GM12878 (cell line): ENCODE results near the gene CAMP. TPM values are rescaled to one million over a fixed set of nuclear protein-coding genes. Genes with fewer than 3 reads are reported as not detected.

Source experiments
- ATAC-seq: fragments of 200-7000 bp; cut with Tn5 transposase; 3 replicates; pipeline ENCODE4 v1.9.1; 2020; ENCODE audit warnings: mild to moderate bottlenecking, moderate library complexity
- BruUV-seq: library from RNA; stranded (reverse); fragments of 400-500 nt; replicated peaks from 2 replicates; lab custom pipeline; 2021; lab: Mats Ljungman, UMichigan
- CTCF ChIA-PET: fragments of 300-600 bp; sonication (Branson Sonifier 250); formaldehyde crosslinking; extraction: SDS; loops from one replicate; lab custom pipeline; 2021; ENCODE audit warnings: inconsistent platforms; lab: Yijun Ruan, JAX
- POLR2A ChIA-PET: fragments of 350-600 bp; formaldehyde crosslinking; extraction: SDS; loops from one replicate; lab custom pipeline; 2021; ENCODE audit warnings: inconsistent platforms; lab: Charles Lee
- RAD21 ChIA-PET: fragments of 300-600 bp; sonication (Branson Sonifier 250); formaldehyde crosslinking; loops from one replicate; lab custom pipeline; 2023; ENCODE audit warnings: antibody characterized with exemption; ENCODE audit not compliant: unreplicated experiment; lab: Charles Lee
- SMC1A ChIA-PET: fragments of 300-600 bp; sonication (Branson Sonifier 250); formaldehyde crosslinking; loops from one replicate; lab custom pipeline; 2023; ENCODE audit not compliant: unreplicated experiment, uncharacterized antibody; lab: Charles Lee
- DNase-seq: peaks from one replicate; pipeline ENCODE4 v3.0.0-alpha.2; 2011; ENCODE audit warnings: low read depth, low spot score
- FAIRE-seq: peaks from 3 replicates; lab custom pipeline; 2011; peaks lifted over from hg19 to GRCh38; lab: Jason Lieb, UNC
- H2AFZ ChIP-seq: 2 replicates; pipeline ENCODE4 v1.6.0; 2011; ENCODE audit warnings: low read depth, low read length, control low read depth; ENCODE audit not compliant: control insufficient read depth
- H3K27ac ChIP-seq: 2 replicates; pipeline ENCODE4 v1.5.1; 2011; ENCODE audit warnings: control low read depth; ENCODE audit not compliant: control insufficient read depth, insufficient read depth
- H3K27me3 ChIP-seq, 2 experiments: replicated peaks in 1 of 2; 2 replicates each; pipeline versions ENCODE4 v1.6.0 to v1.6.1; 2011; ENCODE audit warnings: low read length in 1 of 2; ENCODE audit not compliant: control insufficient read depth in 2 of 2, insufficient read depth in 2 of 2
- H3K36me3 ChIP-seq, 2 experiments: 2 replicates each; pipeline ENCODE4 v1.5.1; 2011; ENCODE audit warnings: low read length in 1 of 2; ENCODE audit not compliant: control insufficient read depth in 2 of 2, insufficient read depth in 2 of 2
- H3K4me1 ChIP-seq: 2 replicates; pipeline ENCODE4 v1.6.1; 2011; ENCODE audit warnings: mild to moderate bottlenecking, low read length, moderate library complexity, mixed read lengths; ENCODE audit not compliant: control insufficient read depth, insufficient read depth
- H3K4me2 ChIP-seq: 2 replicates; pipeline ENCODE4 v1.6.0; 2011; ENCODE audit warnings: control low read depth; ENCODE audit not compliant: control insufficient read depth, insufficient read depth
- H3K4me3 ChIP-seq: fragments of 200-600 bp; sonication (generic); 2 replicates; pipeline ENCODE4 v1.5.1; 2016
- H3K79me2 ChIP-seq: 2 replicates; pipeline ENCODE4 v1.6.0; 2011; ENCODE audit warnings: low read length; ENCODE audit not compliant: control insufficient read depth, insufficient read depth
- H3K9ac ChIP-seq: 2 replicates; pipeline ENCODE4 v1.8.0; 2011; ENCODE audit warnings: low read length, control low read depth, mixed read lengths; ENCODE audit not compliant: control insufficient read depth, insufficient read depth
- H3K9me3 ChIP-seq: replicated peaks from 3 replicates; pipeline ENCODE4 v1.5.1; 2011; ENCODE audit warnings: mild to moderate bottlenecking, low read length; ENCODE audit not compliant: control insufficient read depth, insufficient read depth
- H4K20me1 ChIP-seq: 2 replicates; pipeline ENCODE4 v1.6.0; 2011; ENCODE audit not compliant: control insufficient read depth, insufficient read depth
- CREM ChIP-seq: IDR thresholded peaks from 2 replicates; pipeline ENCODE4 v1.6.1; 2014; ENCODE audit warnings: antibody characterized with exemption, low read depth
- IKZF1 ChIP-seq: fragments of 450-650 bp; conservative IDR thresholded peaks from 2 replicates; pipeline ENCODE4 v1.6.1; 2017; ENCODE audit warnings: antibody characterized with exemption, mild to moderate bottlenecking
- YBX1 ChIP-seq: fragments of 450-650 bp; IDR thresholded peaks from 2 replicates; pipeline ENCODE4 v1.6.1; 2016; ENCODE audit warnings: antibody characterized with exemption
- WGBS: methylation state at CpG from one replicate; pipeline ENCODE4 v1.1.6; 2016; ENCODE audit warnings: low lambda C conversion rate; ENCODE audit not compliant: insufficient replicate concordance, insufficient coverage; ENCODE audit errors: missing lambda C conversion rate; 5-methylcytosine and 5-hydroxymethylcytosine counted together
- in situ Hi-C: fragments of 300-500 bp; cut with MboI; formaldehyde crosslinking; loops from 9 replicates; pipeline ENCODE4 v1.14.3; 2018; ENCODE audit warnings: mixed read lengths
- intact Hi-C: fragments of 100-400 bp; cut with micrococcal nuclease; formaldehyde crosslinking; loops from one replicate; pipeline ENCODE4 v1.14.2; 2022; ENCODE audit not compliant: unreplicated experiment
- polyA plus RNA-seq, 11 experiments: library from polyadenylated mRNA; depleted of rRNA in 4 of 11; unstranded in 6 of 11; stranded (reverse) in 5 of 11; fragments of >200 nt; fragmentation: Nextera tagmentation in 4 of 11; fragmentation: Illumina TruSeq in 1 of 11; extraction: Ambion mirVana in 4 of 11; extraction: Trizol in 1 of 11; gene quantifications; 1 replicate in 1 of 11; 2 replicates in 10 of 11; pipeline versions ENCODE4 v1.2.1 to v1.2.3, GENCODE V29; 2011 to 2016; ENCODE audit warnings: inconsistent platforms in 2 of 11, missing spikeins in 2 of 11, low read depth in 1 of 11
- total RNA-seq, 4 experiments: library from RNA; depleted of rRNA in 3 of 4; stranded (reverse); fragments of >200 nt in 3 of 4; fragmentation: Illumina TruSeq in 1 of 4; extraction: Trizol in 1 of 4; gene quantifications; 2 replicates each; pipeline versions ENCODE4 v1.2.1 to v1.2.3, GENCODE V29; 2013 to 2021
- TF ChIP-seq, protein P1 (sequence below): fragments of 450-650 bp; IDR thresholded peaks from 2 replicates; pipeline ENCODE4 v1.6.1; 2018; ENCODE audit warnings: mild to moderate bottlenecking, low read depth, moderate library complexity; ENCODE audit not compliant: partially characterized antibody

Gene CAMP
- total and polyA plus RNA-seq, 10 of the 15 experiments (the other 5 are each of a cell fraction or from before 2014, with no cell fraction given): 0.76 to 34.3 (median 7.6) TPM

DNA sequence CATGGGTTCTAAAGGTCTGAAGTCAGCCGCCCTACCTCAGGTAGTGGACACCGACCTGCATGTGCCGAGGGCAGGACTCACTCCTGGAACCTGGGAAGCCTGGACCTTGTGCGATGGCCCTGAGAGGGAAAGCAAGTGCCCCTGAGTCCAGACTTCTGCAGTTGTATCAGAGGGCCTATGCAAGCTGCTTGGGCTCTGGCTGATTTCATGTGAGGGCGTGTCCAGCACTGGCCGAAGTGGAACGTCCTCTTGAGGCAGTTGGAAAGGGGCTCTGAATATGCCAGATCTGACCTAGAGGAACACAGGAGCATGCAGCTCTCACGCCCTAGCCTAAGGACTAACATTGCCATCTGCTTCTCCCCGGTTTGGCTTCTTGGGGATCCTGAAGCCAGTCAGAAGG lies 2.5 kb upstream of the CAMP start (continued):
- TF ChIP-seq, protein P1, sequence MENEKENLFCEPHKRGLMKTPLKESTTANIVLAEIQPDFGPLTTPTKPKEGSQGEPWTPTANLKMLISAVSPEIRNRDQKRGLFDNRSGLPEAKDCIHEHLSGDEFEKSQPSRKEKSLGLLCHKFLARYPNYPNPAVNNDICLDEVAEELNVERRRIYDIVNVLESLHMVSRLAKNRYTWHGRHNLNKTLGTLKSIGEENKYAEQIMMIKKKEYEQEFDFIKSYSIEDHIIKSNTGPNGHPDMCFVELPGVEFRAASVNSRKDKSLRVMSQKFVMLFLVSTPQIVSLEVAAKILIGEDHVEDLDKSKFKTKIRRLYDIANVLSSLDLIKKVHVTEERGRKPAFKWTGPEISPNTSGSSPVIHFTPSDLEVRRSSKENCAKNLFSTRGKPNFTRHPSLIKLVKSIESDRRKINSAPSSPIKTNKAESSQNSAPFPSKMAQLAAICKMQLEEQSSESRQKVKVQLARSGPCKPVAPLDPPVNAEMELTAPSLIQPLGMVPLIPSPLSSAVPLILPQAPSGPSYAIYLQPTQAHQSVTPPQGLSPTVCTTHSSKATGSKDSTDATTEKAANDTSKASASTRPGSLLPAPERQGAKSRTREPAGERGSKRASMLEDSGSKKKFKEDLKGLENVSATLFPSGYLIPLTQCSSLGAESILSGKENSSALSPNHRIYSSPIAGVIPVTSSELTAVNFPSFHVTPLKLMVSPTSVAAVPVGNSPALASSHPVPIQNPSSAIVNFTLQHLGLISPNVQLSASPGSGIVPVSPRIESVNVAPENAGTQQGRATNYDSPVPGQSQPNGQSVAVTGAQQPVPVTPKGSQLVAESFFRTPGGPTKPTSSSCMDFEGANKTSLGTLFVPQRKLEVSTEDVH: no peak
- no peak for TF ChIP-seq CREM
- TF ChIP-seq, all 136 proteins: peak for 0

GRCh38 chr3:48225587-48225986 lies 2.3 kb downstream of the CAMP start:
- no peak for TF ChIP-seq YBX1
- TF ChIP-seq IKZF1: 0 out of 2 replicates have a peak, but pooled peaks have one; percentile 9
- Histone ChIP-seq H3K4me1 (peaks cover 67% of the 10 kb centered on the region), H2AFZ (no peak overlapping the region), H3K27me3 (no peaks in the 10 kb centered on the region), H3K79me2 (no peaks in the 10 kb centered on the region), H3K36me3 (no peaks in the 10 kb centered on the region), H3K4me3 (no peak overlapping the region), H3K27ac (no peak overlapping the region), H4K20me1 (no peaks in the 10 kb centered on the region), H3K4me2 (no peak overlapping the region), H3K9me3 (no peaks in the 10 kb centered on the region; the same call in 2 of the 3 replicates), H3K9ac (no peak overlapping the region)
- ChIA-PET CTCF (interaction anchor here (0.8 to 16.5 kb wide), 5 partner anchors 31 to 214 kb away, joined by 3 to 267 read pairs (median 3); partner anchors contain the start of genes CCDC51 and TMA7), RAD21 (interaction anchor here (1.2 to 2.6 kb wide), 2 partner anchors 31 to 211 kb away, joined by 3 to 10 read pairs; no protein-coding TSS in a partner anchor), POLR2A (no interaction called here), SMC1A (interaction anchor here (2.9 to 3.0 kb wide), 2 partner anchors 31 to 211 kb away, joined by 12 to 15 read pairs; no protein-coding TSS in a partner anchor)
- in situ Hi-C loops: no loop called here
- no peak for FAIRE-seq
- 40% methylated on average over 3 of the region's 3 CpGs for WGBS
- no TSS peak for BruUV-seq
- intact Hi-C loops: no loop called here
- DNase-seq: no peak
- ATAC-seq: no peak
